Measurements from ENCODE around the gene IQGAP2.

DNA sequence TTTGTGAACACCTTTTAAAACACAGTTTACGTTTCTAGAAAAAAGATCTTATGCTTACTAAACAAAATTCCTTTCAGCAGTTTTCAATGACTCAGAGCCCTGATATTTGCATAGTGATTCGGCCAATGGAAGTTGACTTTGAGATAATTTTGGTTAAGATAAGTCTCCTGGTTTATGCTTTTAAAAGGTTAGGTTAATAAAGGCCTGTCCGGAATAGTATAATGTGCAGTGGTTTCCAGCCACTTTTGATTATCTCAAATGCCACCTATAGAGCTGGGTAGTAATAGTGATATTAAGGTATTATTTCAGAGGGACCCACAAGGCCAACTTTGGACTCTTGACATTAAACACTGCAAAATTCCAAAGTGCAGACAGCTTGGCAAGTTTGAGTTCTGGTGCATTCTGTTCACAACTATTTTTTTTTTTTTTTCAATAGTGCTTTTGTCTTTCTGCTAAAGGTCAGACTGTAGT lies 134.0 kb downstream of the IQGAP2 start:
- TF ChIP-seq, protein P1, sequence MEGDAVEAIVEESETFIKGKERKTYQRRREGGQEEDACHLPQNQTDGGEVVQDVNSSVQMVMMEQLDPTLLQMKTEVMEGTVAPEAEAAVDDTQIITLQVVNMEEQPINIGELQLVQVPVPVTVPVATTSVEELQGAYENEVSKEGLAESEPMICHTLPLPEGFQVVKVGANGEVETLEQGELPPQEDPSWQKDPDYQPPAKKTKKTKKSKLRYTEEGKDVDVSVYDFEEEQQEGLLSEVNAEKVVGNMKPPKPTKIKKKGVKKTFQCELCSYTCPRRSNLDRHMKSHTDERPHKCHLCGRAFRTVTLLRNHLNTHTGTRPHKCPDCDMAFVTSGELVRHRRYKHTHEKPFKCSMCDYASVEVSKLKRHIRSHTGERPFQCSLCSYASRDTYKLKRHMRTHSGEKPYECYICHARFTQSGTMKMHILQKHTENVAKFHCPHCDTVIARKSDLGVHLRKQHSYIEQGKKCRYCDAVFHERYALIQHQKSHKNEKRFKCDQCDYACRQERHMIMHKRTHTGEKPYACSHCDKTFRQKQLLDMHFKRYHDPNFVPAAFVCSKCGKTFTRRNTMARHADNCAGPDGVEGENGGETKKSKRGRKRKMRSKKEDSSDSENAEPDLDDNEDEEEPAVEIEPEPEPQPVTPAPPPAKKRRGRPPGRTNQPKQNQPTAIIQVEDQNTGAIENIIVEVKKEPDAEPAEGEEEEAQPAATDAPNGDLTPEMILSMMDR (IDR thresholded peaks at IDR 0.05 in 2 of 3, conservative IDR thresholded peaks at IDR 0.05 in 1 of 3; ENCODE audit: insufficient read depth in 2 of 3, low read depth in 1 of 3, low read length in 3 of 3): no peak
- TF ChIP-seq NRF1 (conservative IDR thresholded peaks at IDR 0.05 in 1 of 2, IDR thresholded peaks at IDR 0.05 in 1 of 2) (no peak), SRF (CRISPR knock-in tag; IDR thresholded peaks at IDR 0.05) (no peak), ZNF707 (CRISPR knock-in tag; conservative IDR thresholded peaks at IDR 0.05) (no peak), ZNF197 (CRISPR knock-in tag; IDR thresholded peaks at IDR 0.05; ENCODE audit: low read depth) (no peak)
- TF ChIP-seq, protein P2, sequence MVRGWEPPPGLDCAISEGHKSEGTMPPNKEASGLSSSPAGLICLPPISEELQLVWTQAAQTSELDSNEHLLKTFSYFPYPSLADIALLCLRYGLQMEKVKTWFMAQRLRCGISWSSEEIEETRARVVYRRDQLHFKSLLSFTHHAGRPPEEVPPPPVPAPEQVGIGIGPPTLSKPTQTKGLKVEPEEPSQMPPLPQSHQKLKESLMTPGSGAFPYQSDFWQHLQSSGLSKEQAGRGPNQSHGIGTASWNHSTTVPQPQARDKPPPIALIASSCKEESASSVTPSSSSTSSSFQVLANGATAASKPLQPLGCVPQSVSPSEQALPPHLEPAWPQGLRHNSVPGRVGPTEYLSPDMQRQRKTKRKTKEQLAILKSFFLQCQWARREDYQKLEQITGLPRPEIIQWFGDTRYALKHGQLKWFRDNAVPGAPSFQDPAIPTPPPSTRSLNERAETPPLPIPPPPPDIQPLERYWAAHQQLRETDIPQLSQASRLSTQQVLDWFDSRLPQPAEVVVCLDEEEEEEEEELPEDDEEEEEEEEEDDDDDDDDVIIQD (CRISPR knock-in tag; IDR thresholded peaks at IDR 0.05): no peak
